A204.1 (cell line): ENCODE data around the gene OR2L5.

Experiments used
- FAIRE-seq: peaks from 2 replicates; lab custom pipeline; 2012; peaks lifted over from hg19 to GRCh38; lab: Jason Lieb, UNC

Gene OR2L5

DNA sequence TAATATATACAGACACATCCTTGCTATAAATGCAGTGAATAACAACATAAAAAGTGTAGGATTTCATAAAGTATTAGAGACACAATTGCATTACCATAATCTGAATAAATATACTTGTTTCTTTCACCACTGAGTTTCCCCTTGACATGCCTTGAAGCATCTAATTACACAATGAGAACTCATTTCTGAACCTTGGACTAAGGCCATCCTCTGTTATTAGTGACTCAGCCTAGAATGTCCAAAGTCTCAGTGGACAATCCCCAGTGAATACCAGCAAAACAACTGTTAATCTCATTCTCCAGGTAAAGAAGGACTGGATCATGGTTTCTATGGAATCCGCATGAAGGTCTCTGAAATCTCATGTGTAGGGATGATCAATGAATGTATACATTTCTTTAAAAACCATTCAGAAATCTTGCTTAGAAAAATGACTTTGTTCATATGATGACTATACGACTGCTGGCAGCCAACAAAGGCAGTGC is at the start of gene OR2L5:
TSS of gene OR2L5 (plus strand) at position 432 of the 482 bp plus-strand sequence. CDS start 8,288 bp downstream, outside the sequence.
- FAIRE-seq, result no peak

DNA sequence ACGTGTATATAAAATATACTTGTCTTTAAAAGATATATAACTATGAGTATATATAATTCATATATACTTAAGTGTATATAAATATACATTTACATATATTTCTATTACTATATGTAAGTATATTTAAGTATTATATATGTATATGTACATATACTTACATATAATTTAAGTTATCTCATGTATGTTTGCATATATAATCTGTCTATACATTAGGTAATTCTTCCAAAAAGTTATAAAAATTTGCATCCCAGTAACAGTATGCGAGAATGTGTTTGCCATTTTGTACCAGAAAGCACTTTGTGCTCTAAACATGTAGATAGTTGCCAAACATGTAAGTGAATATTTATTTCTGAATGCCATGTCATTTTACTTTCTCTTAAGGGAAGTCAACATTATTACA is 48.5 kb upstream of the OR2L5 start, which contains the start of gene OR2AK2:
TSS of gene OR2AK2 (plus strand) at position 301 of the 400 bp plus-strand sequence. CDS start 144 bp downstream, outside the sequence.
- peak; percentile 96 for FAIRE-seq

DNA sequence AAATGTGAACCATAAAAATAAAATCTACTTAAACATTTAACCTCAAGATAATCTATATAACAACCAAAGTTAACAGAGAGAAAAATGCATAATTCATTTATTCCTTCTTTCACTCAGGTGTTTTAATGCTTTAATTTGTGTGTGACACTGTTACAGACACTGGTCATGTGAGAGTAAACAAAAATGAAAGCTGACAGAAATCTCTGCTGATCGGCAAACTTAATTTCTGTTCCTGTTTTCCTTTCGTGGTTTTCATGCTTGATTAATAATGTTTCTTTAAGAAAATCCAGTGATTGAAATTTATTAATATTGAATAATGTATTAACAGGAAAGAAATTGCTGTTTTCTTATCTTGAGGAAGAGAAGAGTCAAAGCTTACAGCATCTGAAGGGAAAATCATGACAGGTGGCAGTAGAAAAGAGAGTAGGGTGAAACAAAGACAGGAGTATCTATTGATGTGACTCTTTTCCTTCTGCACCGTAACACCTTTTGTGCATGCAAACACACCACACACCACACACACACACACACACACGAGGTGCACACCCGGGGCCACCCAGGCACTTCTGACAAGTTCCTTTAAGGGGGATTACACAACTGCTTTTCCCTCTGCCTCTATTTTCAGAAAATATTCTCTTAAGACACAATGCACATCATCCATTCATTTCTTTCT is 46.8 kb upstream of the OR2L5 start:
- FAIRE-seq, result no peak

DNA sequence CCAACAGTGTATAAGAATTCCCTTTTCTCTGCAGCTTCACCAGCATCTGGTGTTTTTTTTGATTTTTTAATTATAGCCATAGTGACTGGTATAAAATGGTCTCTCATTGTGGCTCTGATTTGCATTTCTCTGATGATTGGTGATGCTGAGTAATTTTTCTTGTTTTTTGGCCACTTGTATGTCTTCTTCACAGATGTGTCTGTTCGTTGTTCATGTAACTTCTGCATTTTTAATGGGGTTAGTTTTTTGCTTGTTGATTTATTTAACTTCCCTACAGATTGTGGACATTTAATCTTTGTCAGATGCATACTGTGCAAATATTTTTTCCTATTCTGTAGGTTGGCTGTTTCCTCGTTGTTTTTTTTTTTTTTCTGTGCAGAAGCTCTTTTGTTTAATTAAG is 20.5 kb upstream of the OR2L5 start:
- FAIRE-seq, result no peak

- FAIRE-seq, result no peak
Measured at GRCh38 chr1:247998811-247999210, 14.6 kb upstream of the OR2L5 start.

DNA sequence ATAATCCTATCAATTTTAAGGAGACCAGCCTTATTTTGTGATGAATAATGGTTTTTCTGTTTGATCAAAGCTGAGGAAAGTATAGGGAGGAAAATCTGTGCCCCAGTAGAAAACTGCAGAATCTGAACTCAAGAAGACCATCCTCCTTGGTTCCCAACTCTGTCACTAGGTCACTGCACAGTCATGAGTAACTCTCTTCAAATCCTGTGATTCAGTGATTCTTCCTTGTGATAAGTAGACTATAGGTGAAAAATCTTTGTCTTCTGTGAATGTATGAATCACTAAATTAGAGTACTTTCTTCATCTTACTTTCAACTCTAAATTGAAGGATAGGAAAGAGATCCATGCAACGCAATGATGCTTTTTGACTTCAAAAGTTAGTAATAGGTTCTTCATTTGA is 13.3 kb upstream of the OR2L5 start:
- FAIRE-seq, result no peak

DNA sequence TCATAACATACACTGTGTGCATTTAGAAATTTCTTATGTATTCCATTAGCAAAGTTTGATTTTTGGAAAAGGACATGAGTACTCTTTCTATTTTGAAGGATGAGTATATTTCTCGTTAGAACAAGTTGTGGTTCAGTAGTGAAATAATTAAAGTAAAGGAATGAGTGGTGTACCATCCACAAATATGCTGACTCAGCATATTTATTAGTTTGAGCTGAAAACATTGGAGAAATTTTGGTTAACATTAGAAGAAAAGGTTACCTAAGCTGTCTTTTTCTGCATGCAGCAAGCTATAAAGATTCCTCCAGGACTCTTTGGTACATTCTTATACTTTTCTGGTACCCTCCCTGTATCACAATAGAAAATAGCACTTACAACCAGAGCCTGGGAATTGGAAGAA is 5.7 kb upstream of the OR2L5 start:
- no peak for FAIRE-seq

DNA sequence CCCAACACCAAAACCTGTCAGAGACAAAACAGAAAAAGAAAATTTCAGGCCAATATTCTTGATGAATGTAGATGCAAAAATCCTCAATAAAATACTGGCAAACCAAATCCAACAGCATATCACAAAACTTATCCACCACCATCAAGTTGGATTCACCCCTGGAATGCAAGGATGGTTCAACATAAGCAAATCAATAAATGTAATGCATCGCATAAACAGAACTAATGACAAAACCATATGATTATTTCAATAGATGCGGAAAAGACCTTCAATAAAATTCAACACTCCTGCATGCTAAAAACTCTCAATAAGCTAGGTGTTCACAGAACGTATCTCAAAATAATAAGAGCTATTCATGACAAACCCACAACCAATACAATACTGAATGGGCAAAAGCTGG is 3.8 kb upstream of the OR2L5 start:
- no peak for FAIRE-seq

GRCh38 chr1:248015803-248016202 is 2.3 kb downstream of the OR2L5 start:
- FAIRE-seq, result no peak

DNA sequence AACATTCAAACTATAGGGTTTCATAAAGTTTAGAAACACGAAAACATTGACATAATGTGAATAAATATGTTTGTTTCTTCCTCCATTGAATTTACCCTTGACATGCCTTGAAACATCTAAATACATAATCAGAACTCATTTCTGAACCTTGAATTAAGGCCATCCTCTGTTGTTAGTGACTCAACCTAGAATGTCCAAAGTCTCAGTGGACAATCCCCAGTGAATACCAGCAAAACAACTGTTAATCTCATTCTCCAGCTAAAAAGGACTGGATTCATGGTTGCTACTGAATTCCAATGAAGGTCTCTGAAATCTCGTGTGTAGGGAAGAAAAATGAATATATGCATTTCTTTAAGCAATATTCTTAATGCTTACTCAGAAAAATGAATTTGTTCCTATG is 16.3 kb downstream of the OR2L5 start, which contains the start of gene OR2L2:
TSS of gene OR2L2 (plus strand) at position 301 of the 400 bp plus-strand sequence. CDS start 8,198 bp downstream, outside the sequence.
- no peak for FAIRE-seq

GRCh38 chr1:248045209-248045608 is 31.7 kb downstream of the OR2L5 start:
- no peak for FAIRE-seq

GRCh38 chr1:248046536-248046935 is 33.1 kb downstream of the OR2L5 start, which contains the start of gene OR2L3:
Gene OR2L3, plus strand, starts transcription at chr1:248046836. Its CDS starts 13,846 bp downstream, at chr1:248060682.
- FAIRE-seq, result no peak

- no peak for FAIRE-seq
Measured at GRCh38 chr1:248047008-248047407, 33.5 kb downstream of the OR2L5 start.

GRCh38 chr1:248054671-248055070 is 41.2 kb downstream of the OR2L5 start:
- no peak for FAIRE-seq

DNA sequence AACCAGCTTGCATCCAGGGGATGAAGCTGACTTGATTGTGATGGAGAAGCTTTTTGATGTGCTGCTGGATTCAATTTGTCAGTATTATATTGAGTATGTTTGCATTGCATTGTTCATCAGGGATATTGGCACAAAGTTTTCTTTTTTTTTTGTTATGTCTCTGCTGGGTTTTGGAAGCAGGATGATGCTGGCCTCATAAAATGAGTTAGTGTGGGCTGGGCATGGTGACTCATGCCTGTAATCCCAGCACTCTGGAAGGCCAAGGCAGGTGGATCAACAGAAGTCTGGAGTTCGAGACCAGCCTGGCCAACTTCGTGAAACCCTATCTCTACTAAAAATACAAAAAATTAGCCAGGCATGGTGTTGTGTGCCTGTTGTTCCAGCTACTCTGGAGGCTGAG is 41.8 kb downstream of the OR2L5 start:
- no peak for FAIRE-seq

- FAIRE-seq, result no peak
Measured at GRCh38 chr1:248065071-248065470, 51.6 kb downstream of the OR2L5 start.

- FAIRE-seq, result no peak
Measured at GRCh38 chr1:248065604-248066003, 52.1 kb downstream of the OR2L5 start.
